Activated naive CD8-positive, alpha-beta T cell treated with anti-CD3 and anti-CD28 coated beads, Interleukin-2, amount 50 U/mL, for 24 hours (primary cell): Measurements from ENCODE around the gene MARVELD3.
"Not testable (repeated sequence)": the region's sequence is repeated elsewhere in the genome, so short reads cannot be mapped to it uniquely, and the experiment has no call there.

Experiments
- ATAC-seq: fragments of 150-1000 bp; cut with Tn5 transposase; one replicate; pipeline ENCODE4 v1.10.0; 2021
- DNase-seq: peaks from one replicate; pipeline ENCODE4 v3.0.0; 2021
- H3K27ac Mint-ChIP-seq: one replicate; pipeline ENCODE4 v1.8.0; 2021; ENCODE audit warnings: mild to moderate bottlenecking, mixed read lengths
- H3K27me3 Mint-ChIP-seq: one replicate; pipeline ENCODE4 v1.8.0; 2021; ENCODE audit warnings: mixed read lengths
- H3K36me3 Mint-ChIP-seq: one replicate; pipeline ENCODE4 v1.8.0; 2021; ENCODE audit warnings: low read depth, mixed read lengths
- H3K4me1 Mint-ChIP-seq: one replicate; pipeline ENCODE4 v1.8.0; 2021; ENCODE audit warnings: mixed read lengths
- H3K4me3 Mint-ChIP-seq: one replicate; pipeline ENCODE4 v1.8.0; 2021; ENCODE audit warnings: mild to moderate bottlenecking, moderate library complexity, mixed read lengths
- H3K9me3 Mint-ChIP-seq: one replicate; pipeline ENCODE4 v1.8.0; 2021; ENCODE audit warnings: mixed read lengths

The MARVELD3 gene

DNA sequence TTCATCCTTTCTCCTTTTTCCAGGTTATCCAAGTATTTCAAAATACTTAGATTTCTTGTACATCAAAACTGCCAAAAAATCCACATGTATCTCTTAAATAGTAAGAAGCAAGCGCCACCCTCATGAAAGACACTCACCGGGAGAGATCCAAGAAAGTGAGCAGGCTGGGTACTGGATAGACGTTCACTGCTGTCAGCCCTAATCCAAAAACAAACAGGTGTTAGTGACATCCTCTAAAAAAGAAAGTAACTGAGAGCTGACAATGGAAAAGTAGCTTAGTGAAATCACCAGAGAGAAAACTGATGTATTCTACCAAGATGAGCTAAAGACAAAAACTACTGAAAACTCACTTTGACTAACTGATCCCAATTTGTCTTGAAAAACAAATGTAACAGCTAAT lies 46.1 kb downstream of the MARVELD3 start:
- no peak overlapping the region for H3K4me3 Mint-ChIP-seq
- no peak overlapping the region for H3K27ac Mint-ChIP-seq
- peaks cover 42% of the 10 kb centered on the region for H3K36me3 Mint-ChIP-seq
- H3K9me3 Mint-ChIP-seq = no peaks in the 10 kb centered on the region
- no peak for ATAC-seq
- H3K4me1 Mint-ChIP-seq = peaks cover 4% of the 10 kb centered on the region
- DNase-seq = no peak
- no peaks in the 10 kb centered on the region for H3K27me3 Mint-ChIP-seq

DNA sequence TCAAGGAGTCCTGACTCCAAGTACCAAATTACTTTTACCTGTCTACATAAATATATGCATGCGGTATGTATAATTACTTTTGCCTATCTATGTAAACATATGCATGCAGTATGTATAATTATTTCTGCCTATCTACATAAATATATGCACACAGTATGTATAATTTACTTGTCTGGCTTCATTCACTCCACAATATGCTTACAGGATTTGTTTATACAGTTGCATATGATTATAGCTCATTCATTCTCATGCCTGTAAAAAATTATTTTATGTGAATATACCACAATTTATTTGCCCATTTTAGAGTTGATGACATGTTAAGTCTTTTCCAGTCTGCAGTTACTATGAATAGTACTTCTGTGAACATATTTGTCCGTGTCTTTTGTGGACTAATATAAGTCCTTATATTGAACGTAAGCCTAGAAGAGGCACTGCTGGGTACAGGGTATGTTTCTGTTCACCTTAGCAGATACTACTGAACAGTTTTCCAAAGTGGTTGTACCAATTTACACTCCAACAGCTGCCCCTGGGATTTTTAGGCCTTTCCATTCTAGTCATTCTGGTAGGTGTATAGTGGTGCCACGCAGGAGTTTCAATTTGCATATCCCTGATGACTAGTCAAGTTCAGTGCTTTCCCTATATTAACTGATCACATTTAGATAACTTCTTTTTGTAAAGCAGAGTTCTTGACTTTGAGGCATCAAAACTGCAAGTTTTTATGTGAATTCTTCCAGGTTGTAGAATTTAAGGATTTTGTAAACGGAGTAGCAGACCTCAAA lies 47.0 kb downstream of the MARVELD3 start:
- peaks cover 38% of the 10 kb centered on the region for H3K36me3 Mint-ChIP-seq
- DNase-seq = no peak
- peaks cover 4% of the 10 kb centered on the region for H3K4me1 Mint-ChIP-seq
- H3K4me3 Mint-ChIP-seq = no peak overlapping the region
- no peaks in the 10 kb centered on the region for H3K27me3 Mint-ChIP-seq
- no peak for ATAC-seq
- no peaks in the 10 kb centered on the region for H3K9me3 Mint-ChIP-seq
- no peak overlapping the region for H3K27ac Mint-ChIP-seq

DNA sequence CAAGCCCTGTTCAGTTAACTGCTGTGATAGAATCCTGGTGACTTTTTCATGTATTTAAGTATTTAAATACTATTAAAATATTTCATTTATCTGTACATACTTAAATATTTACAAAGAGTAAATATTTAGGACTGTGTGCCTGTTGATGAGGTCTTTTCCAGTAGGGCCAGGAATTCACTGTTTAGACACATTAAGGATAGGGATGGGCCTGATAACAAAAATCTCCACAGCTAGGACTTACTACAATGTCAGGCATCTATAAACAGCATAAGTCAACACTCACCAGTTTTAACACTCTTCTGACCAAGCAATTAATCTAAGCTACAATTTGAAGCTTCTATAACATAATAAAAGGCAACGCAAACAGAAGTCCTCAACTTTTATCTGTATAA lies 47.6 kb downstream of the MARVELD3 start:
- Mint-ChIP-seq H3K27ac (no peak overlapping the region), H3K4me3 (no peak overlapping the region), H3K36me3 (peaks cover 42% of the 10 kb centered on the region), H3K4me1 (peaks cover 4% of the 10 kb centered on the region), H3K9me3 (no peaks in the 10 kb centered on the region), H3K27me3 (no peaks in the 10 kb centered on the region)
- ATAC-seq (no peak), DNase-seq (no peak)

- H3K4me3 Mint-ChIP-seq = no peak overlapping the region
- H3K9me3 Mint-ChIP-seq = no peaks in the 10 kb centered on the region
- ATAC-seq (no peak), DNase-seq (no peak)
- no peak overlapping the region for H3K27ac Mint-ChIP-seq
- H3K36me3 Mint-ChIP-seq = peaks cover 41% of the 10 kb centered on the region
- peaks cover 4% of the 10 kb centered on the region for H3K4me1 Mint-ChIP-seq
- no peaks in the 10 kb centered on the region for H3K27me3 Mint-ChIP-seq
These were observed 48.2 kb downstream of the MARVELD3 start for GRCh38 chr16:71674229-71674628.

GRCh38 chr16:71675380-71675779 lies 49.4 kb downstream of the MARVELD3 start:
- Mint-ChIP-seq H3K4me3 (no peak overlapping the region), H3K27me3 (no peaks in the 10 kb centered on the region), H3K36me3 (peaks cover 41% of the 10 kb centered on the region), H3K27ac (no peak overlapping the region), H3K4me1 (peaks cover 4% of the 10 kb centered on the region), H3K9me3 (no peaks in the 10 kb centered on the region)
- DNase-seq = no peak
- no peak for ATAC-seq

DNA sequence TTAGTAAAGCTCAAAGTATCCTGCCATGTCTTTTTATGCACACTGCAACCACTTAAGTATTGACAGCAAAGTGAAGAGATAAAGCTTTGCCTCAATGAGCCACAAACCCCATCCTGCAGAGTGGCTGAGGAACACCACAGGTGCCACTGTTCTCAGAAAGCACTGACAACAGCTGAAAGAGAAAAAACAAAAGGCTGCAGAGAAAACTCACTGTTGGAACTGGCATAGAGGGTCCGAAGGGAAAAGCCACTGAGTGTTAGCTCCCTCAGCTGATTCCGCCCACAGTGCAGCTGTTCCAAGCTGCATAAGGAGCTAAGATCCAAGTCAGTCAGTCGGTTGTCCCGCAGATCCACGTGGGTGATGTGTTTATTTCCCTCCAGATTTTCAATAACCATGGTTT lies 50.3 kb downstream of the MARVELD3 start:
- no peak for ATAC-seq
- no peaks in the 10 kb centered on the region for H3K9me3 Mint-ChIP-seq
- no peak for DNase-seq
- no peaks in the 10 kb centered on the region for H3K27me3 Mint-ChIP-seq
- no peak overlapping the region for H3K4me3 Mint-ChIP-seq
- H3K36me3 Mint-ChIP-seq = peaks cover 43% of the 10 kb centered on the region
- H3K4me1 Mint-ChIP-seq = peaks cover 4% of the 10 kb centered on the region
- H3K27ac Mint-ChIP-seq = no peak overlapping the region

DNA sequence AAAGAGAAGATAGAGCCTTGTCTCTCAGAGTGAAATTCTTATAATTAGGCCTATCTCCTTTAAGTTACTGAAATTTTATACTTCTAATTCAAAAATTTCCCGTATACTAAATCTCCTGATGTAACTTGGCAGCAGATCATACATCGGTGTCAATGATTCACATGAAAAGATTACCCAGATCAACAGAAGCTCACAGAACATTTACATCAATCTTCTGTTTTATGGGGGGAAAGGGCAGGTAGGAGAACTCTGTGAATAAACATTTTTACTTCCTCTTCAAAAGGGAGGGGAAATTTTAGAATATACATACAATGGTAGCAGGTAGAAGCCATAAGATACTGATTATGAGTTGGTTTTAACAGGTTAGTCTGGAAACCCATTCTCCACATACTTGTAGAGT lies 55.4 kb downstream of the MARVELD3 start:
- DNase-seq (no peak), ATAC-seq (no peak)
- no peaks in the 10 kb centered on the region for H3K4me1 Mint-ChIP-seq
- no peak overlapping the region for H3K27ac Mint-ChIP-seq
- H3K9me3 Mint-ChIP-seq = no peaks in the 10 kb centered on the region
- H3K27me3 Mint-ChIP-seq = no peaks in the 10 kb centered on the region
- peaks cover 39% of the 10 kb centered on the region for H3K36me3 Mint-ChIP-seq
- no peak overlapping the region for H3K4me3 Mint-ChIP-seq

DNA sequence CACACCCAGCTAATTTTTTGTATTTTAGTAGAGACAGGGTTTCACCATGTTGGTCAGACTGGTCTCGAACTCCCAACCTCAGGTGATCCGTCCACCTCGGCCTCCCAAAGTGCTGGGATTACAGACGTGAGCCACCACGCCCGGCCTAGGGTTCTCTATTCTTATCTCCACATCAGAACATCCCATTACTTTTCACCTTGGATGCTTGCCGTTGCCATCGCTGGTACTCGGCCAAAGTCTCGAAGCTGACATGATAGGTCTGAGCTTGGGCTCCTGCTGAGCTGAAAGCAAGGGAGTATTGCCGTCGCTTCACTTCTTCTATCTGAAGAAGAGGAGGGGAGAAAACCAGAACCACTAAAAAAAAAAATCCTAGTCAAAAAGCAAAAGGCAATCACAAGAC lies 58.3 kb downstream of the MARVELD3 start:
- H3K36me3 Mint-ChIP-seq = peaks cover 35% of the 10 kb centered on the region
- not testable (repeated sequence) for H3K27ac Mint-ChIP-seq, H3K9me3 Mint-ChIP-seq, H3K4me3 Mint-ChIP-seq, ATAC-seq, DNase-seq, H3K27me3 Mint-ChIP-seq, H3K4me1 Mint-ChIP-seq
